Measurements from ENCODE around the gene COBL.
"Not testable (repeated sequence)": the region's sequence is repeated elsewhere in the genome, so short reads cannot be mapped to it uniquely, and the experiment has no call there.

COBL gene

DNA sequence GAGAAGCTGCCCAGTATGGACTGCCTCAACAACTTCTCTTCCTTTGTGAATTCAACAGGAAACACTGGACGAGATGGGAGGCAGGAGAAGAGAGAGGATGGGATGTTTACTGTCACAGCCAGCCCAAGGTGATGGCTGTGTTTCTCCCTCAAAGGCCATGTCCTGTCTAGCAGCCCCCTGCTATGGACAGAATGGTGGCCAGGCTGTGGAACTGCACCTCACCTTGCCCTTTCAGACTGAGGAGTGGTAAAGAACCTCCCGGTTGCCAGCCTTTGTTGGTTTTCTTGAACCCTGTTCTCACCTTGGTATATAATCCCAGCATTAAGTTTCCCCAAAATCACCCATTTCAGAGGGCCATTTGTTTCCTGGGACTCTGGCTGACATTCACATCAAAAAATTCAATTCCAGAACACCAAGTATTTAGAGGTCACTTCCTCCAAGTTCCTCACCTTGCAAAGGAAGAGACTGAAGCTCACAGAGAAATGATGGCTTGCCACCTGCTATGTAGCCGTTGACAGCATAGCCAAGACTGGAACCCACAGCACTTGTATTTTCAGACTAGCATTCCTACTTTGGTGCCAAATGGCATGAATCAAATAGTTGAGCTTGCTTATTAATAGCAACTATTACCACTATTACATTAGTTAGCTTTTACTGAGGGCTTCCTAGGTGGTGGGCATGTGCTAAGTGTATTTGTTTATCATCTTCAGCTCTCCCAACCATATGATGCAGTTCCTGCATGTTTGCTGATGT lies 309.9 kb downstream of the COBL start:
- in situ Hi-C loops (cut with HindIII; ENCODE audit: low pct_ligation_motif_present, low pct_unique_long_range_greater_than_20kb, low sequenced_read_pairs): no loop called here
- no peak for DNase-seq

DNA sequence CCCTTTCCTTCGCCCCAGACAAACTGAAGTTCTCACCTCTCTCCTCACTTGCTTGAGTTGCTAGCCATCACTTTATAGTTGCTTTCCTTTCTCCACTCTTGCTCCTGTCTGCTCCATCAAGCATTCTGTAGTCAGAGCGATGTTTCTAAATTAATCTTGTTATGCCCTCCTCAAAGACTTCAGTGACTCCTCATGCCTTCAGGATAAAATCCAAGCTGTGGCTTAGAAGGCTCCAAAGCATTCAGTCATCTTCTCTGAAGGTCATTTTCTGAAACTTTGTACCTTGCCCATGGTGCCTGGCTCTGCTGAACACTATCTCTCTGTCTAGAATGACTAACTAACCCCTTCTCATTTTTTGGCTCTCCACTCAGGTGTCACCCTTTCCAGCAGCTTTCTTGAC lies 311.5 kb downstream of the COBL start:
- in situ Hi-C loops (cut with HindIII; ENCODE audit: low pct_ligation_motif_present, low pct_unique_long_range_greater_than_20kb, low sequenced_read_pairs): no loop called here
- DNase-seq: no peak

DNA sequence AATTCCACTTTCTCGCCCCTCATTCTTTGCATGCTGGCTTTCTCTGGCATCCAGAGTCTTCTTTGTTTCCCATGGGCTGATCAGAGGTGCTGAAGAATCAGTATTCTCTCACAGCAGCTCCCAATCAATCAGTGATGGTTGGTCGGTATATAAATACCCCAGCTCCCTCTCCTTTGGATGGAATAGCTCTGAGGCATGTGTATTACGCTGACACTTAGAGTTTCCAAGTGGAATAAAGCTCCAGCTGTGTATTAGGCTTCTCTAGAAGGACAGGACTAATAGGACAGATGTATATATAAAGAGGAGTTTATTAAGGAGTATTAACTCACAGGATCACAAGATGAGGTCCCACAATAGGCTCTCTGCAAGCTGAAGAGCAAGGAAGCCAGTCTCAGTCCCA lies 315.7 kb downstream of the COBL start:
- peak; percentile 23 for DNase-seq
- in situ Hi-C loops (cut with HindIII; ENCODE audit: low pct_ligation_motif_present, low pct_unique_long_range_greater_than_20kb, low sequenced_read_pairs): no loop called here

DNA sequence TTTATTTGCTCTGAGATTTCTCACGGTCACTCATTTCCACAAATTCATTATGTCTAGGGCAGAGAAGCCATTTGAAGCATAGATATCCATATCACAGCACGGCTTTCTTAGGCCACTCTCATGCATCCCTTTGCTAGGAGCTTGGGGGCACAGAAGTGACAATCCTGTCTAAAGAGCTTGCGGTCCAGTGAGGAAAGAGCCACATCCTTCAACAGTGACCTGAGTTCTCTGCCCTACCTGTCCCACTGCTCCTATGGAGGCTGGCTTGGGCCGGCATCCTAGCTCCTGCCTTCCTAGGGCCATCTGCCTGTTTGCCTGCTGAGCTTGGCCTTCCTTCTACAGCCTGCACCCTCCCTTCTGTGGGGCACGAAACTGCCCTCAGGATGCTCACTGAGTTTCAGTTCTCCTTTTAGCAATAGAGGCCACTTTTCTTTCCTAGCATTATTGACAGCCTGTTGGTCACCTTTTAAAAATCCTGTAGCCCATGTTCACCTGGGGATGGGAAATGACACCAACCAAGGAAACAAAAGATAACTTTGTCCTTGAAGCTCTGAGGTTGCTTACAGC lies 321.8 kb downstream of the COBL start:
- in situ Hi-C loops (cut with HindIII; ENCODE audit: low pct_ligation_motif_present, low pct_unique_long_range_greater_than_20kb, low sequenced_read_pairs): no loop called here
- no peak for DNase-seq

GRCh38 chr7:50990214-50990613 lies 326.4 kb downstream of the COBL start:
- DNase-seq; in situ Hi-C loops (cut with HindIII; ENCODE audit: low pct_ligation_motif_present, low pct_unique_long_range_greater_than_20kb, low sequenced_read_pairs): not testable (repeated sequence)

DNA sequence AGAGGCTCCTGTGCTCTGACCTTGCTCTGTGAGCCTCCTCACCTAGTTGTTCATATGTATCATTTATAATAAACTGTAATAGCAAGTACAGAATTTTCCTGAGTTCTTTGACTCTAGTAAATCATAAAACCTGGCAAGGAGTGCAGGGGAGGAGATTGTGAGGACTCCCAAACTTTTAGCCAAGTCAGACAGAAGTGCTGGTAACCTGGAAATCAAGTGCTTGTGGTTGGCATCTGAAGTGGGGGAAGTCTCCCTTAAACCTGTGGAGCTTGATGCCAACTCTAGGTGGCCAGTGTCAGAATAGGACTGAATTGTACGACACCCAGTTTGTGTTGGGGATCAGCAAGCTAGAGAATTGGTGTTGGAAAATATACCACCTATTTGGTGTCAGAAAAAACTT lies 327.6 kb downstream of the COBL start:
- no peak for DNase-seq
- in situ Hi-C loops (cut with HindIII; ENCODE audit: low pct_ligation_motif_present, low pct_unique_long_range_greater_than_20kb, low sequenced_read_pairs): no loop called here

- in situ Hi-C loops (cut with HindIII; ENCODE audit: low pct_ligation_motif_present, low pct_unique_long_range_greater_than_20kb, low sequenced_read_pairs): no loop called here
- no peak for DNase-seq
Observed at GRCh38 chr7:50988465-50988864, 328.1 kb downstream of the COBL start.

DNA sequence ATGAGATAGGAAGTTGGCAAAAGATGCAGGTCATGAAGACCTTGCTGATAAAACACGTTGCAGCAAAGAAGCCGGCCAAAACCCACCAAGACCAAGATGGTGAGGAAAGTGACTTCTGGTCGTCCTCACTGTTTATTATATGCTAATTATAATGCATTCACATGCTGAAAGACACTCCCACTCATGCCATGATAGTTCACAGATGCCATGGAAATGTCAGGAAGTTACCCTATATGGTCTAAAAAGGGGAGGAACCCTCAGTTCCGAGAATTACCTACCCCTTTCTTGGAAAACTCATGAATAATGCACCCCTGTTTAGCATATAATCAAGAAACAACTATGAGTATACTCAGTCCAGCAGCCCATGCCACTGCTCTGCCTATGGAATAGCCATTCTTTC lies 331.5 kb downstream of the COBL start:
- in situ Hi-C loops (cut with HindIII; ENCODE audit: low pct_ligation_motif_present, low pct_unique_long_range_greater_than_20kb, low sequenced_read_pairs): no loop called here
- no peak for DNase-seq

GRCh38 chr7:50983850-50984249 lies 332.8 kb downstream of the COBL start:
- no peak for DNase-seq
- in situ Hi-C loops (cut with HindIII; ENCODE audit: low pct_ligation_motif_present, low pct_unique_long_range_greater_than_20kb, low sequenced_read_pairs): no loop called here

DNA sequence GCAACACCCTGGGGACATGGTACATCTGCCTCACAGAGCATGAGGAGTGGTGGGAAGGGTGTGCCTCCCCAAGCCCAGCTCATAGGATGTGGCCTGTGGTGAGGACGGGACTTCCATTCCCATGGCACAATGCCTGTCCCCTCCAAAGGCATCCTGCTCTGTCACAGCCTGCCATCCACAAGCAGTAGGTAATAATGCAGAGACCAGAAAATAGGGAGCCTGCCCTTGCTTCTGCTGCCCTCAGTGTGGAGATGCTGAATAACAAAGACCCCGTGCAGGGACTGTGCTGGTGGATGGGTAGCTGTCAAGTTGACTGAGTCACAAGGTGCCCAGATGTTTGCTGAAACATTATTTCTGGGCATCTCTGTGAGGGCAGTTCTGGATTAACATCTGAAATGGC lies 334.0 kb downstream of the COBL start:
- no peak for DNase-seq
- in situ Hi-C loops (cut with HindIII; ENCODE audit: low pct_ligation_motif_present, low pct_unique_long_range_greater_than_20kb, low sequenced_read_pairs): no loop called here

DNA sequence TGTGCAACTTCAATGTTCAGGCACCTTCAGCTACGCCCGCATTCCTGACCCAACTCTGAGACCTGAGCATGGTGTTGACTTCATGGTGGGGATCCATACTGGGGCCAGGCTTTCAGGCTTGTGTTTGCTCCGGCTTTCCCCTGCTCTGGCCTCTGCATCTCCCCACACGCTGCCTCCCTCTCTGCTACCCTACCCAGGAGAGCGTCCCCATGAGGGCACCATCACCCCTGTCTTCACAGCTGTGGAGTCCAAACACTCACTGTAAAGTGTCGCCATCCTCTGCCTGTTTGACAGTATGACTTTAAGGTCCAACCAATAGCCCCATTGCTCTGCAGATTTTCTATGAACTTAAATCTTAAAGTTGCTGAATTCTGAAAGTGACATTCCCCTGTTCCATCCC lies 334.9 kb downstream of the COBL start:
- no peak for DNase-seq
- in situ Hi-C loops (cut with HindIII; ENCODE audit: low pct_ligation_motif_present, low pct_unique_long_range_greater_than_20kb, low sequenced_read_pairs): no loop called here

- no peak for DNase-seq
- in situ Hi-C loops (cut with HindIII; ENCODE audit: low pct_ligation_motif_present, low pct_unique_long_range_greater_than_20kb, low sequenced_read_pairs): no loop called here
Observed at GRCh38 chr7:50980411-50980810, 336.2 kb downstream of the COBL start.

GRCh38 chr7:50978633-50979215 lies 337.9 kb downstream of the COBL start:
- no peak for DNase-seq
- in situ Hi-C loops (cut with HindIII; ENCODE audit: low pct_ligation_motif_present, low pct_unique_long_range_greater_than_20kb, low sequenced_read_pairs): no loop called here

DNA sequence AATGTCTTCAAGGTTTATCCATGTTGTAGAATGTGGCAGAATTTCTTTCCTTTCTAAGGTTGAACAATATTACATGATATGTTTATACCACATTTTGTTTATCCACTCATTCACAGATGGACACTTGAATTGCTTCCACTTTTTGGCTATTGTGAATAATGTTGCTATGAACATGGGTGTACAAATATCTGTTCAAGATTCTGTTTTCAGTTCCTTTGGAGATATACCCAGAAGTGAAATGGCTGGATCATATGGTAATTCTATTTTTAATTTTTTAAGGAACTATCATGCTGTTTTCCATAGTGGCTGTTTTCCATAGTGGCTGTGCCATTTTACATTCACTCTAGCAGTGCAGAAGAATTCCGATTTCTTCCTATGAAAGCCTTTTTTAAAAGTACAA lies 339.2 kb downstream of the COBL start:
- DNase-seq: no peak
- in situ Hi-C loops (cut with HindIII; ENCODE audit: low pct_ligation_motif_present, low pct_unique_long_range_greater_than_20kb, low sequenced_read_pairs): no loop called here

DNA sequence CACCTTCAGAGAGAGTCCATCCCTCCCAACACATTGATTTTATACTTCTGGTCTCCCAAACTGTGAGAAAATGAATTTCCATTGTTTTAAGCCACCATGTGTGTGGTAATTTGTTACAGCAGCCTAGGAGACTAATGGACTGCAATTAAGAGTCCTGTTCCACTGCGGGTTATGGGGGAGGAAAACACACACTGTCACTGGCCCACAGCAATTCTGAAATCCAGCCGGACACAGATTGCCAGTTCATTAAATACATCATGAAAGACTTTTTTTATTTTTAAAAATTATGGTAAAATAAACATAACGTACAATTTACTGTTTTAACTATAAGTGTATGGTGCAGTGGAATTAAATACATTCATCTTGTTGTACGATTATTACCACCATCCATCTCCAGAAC lies 340.5 kb downstream of the COBL start:
- DNase-seq: no peak
- in situ Hi-C loops (cut with HindIII; ENCODE audit: low pct_ligation_motif_present, low pct_unique_long_range_greater_than_20kb, low sequenced_read_pairs): no loop called here

- DNase-seq: no peak
- in situ Hi-C loops (cut with HindIII; ENCODE audit: low pct_ligation_motif_present, low pct_unique_long_range_greater_than_20kb, low sequenced_read_pairs): no loop called here
Observed at GRCh38 chr7:50974240-50974639, 342.4 kb downstream of the COBL start.

GRCh38 chr7:50973814-50974213 lies 342.8 kb downstream of the COBL start:
- in situ Hi-C loops (cut with HindIII; ENCODE audit: low pct_ligation_motif_present, low pct_unique_long_range_greater_than_20kb, low sequenced_read_pairs): no loop called here
- DNase-seq: no peak

- in situ Hi-C loops (cut with HindIII; ENCODE audit: low pct_ligation_motif_present, low pct_unique_long_range_greater_than_20kb, low sequenced_read_pairs): no loop called here
- no peak for DNase-seq
Observed at GRCh38 chr7:50970092-50970491, 346.5 kb downstream of the COBL start.

Measured in ACHN (cell line).